HFFc6 (cell line): ENCODE results near the gene SLC35B2. TPM values are rescaled to one million over a fixed set of nuclear protein-coding genes. Genes with fewer than 3 reads are reported as not detected.

Source experiments
- DNase-seq: peaks from one replicate; pipeline ENCODE4 v3.0.0-alpha.2; 2018
- H3K27ac Mint-ChIP-seq: 2 replicates; pipeline ENCODE4 v1.8.0; 2020; ENCODE audit warnings: mild to moderate bottlenecking, mixed read lengths
- H3K27me3 Mint-ChIP-seq: 2 replicates; pipeline ENCODE4 v1.8.0; 2021; ENCODE audit warnings: mild to moderate bottlenecking, moderate library complexity, mixed read lengths; ENCODE audit not compliant: insufficient read depth
- H3K36me3 Mint-ChIP-seq: 2 replicates; pipeline ENCODE4 v1.8.0; 2021; ENCODE audit warnings: low read depth, mixed read lengths
- H3K4me1 Mint-ChIP-seq: 2 replicates; pipeline ENCODE4 v1.8.0; 2020; ENCODE audit warnings: low read depth, mixed read lengths
- H3K4me3 Mint-ChIP-seq: 2 replicates; pipeline ENCODE4 v1.8.0; 2020; ENCODE audit warnings: mild to moderate bottlenecking, moderate library complexity, mixed read lengths
- H3K9me3 Mint-ChIP-seq: 2 replicates; pipeline ENCODE4 v1.8.0; 2020; ENCODE audit warnings: mild to moderate bottlenecking, mixed read lengths
- total RNA-seq, 6 experiments: library from RNA; stranded (reverse); fragmentation: NEBNext Ultra II Directional; extraction: Animal tissue kit (Norgen Biotek cat#: 25700); gene quantifications; 2 replicates in 1 of 6; 3 replicates in 5 of 6; pipeline ENCODE4 v1.2.3, GENCODE V29; 2021
- TF ChIP-seq, protein P1 (sequence below): fragments of 200-600 bp; sonication (generic); IDR thresholded peaks from 2 replicates; pipeline ENCODE4 v1.5.0; 2021; ENCODE audit warnings: antibody characterized with exemption, mild to moderate bottlenecking

The SLC35B2 gene
- total RNA-seq, 6 experiments from 2014 or later: 108 to 132 (median 120) TPM

DNA sequence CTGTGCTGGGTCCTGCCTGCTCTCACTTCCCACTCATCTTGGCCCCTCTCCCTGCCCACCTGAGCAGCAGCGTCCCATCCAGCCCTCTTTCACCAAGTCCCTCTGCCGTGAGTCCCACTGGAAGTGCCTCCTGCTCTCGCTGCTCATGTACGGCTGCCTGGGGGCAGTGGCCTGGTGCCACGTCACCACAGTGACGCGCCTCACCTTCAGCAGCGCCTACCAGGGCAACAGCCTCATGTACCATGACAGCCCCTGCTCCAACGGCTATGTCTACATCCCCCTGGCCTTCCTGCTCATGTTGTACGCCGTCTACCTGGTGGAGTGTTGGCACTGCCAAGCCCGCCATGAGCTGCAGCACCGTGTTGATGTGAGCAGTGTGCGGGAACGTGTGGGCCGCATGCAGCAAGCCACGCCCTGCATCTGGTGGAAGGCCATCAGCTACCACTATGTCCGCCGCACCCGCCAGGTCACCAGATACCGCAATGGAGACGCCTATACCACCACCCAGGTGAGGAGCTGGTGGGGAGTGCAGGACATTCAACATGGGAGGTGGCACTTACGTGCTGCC is 15.8 kb upstream of the SLC35B2 start:
- Mint-ChIP-seq H3K36me3 (no peaks in the 10 kb centered on the region), H3K4me3 (no peak overlapping the region), H3K9me3 (no peaks in the 10 kb centered on the region), H3K27ac (no peak overlapping the region), H3K4me1 (no peaks in the 10 kb centered on the region), H3K27me3 (peaks cover 51% of the 10 kb centered on the region)
- TF ChIP-seq, protein P1, sequence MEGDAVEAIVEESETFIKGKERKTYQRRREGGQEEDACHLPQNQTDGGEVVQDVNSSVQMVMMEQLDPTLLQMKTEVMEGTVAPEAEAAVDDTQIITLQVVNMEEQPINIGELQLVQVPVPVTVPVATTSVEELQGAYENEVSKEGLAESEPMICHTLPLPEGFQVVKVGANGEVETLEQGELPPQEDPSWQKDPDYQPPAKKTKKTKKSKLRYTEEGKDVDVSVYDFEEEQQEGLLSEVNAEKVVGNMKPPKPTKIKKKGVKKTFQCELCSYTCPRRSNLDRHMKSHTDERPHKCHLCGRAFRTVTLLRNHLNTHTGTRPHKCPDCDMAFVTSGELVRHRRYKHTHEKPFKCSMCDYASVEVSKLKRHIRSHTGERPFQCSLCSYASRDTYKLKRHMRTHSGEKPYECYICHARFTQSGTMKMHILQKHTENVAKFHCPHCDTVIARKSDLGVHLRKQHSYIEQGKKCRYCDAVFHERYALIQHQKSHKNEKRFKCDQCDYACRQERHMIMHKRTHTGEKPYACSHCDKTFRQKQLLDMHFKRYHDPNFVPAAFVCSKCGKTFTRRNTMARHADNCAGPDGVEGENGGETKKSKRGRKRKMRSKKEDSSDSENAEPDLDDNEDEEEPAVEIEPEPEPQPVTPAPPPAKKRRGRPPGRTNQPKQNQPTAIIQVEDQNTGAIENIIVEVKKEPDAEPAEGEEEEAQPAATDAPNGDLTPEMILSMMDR: no peak
- DNase-seq: no peak

DNA sequence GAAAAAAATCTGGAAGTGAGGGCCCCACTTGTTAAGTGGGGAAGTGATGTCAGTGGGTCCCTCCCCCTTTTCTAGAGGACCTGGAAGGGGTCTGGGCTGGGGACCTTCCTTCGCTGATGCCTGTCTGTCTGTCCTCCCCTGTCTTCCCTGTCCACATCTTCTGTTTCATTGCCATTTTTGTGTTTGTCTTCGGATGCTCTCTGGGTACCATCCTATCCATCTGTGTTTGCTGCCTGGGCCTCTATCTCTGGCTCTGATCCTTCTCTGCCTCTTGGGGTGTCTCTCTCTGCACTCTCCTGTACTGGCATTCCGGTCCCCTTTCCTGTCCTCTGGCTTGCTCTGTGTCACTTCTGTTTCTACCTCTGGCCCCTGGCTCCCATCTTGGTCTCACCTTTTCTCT is 15.2 kb upstream of the SLC35B2 start:
- Mint-ChIP-seq H3K4me1 (no peaks in the 10 kb centered on the region), H3K36me3 (no peaks in the 10 kb centered on the region), H3K9me3 (no peaks in the 10 kb centered on the region), H3K27ac (no peak overlapping the region), H3K27me3 (peaks cover 46% of the 10 kb centered on the region), H3K4me3 (no peak overlapping the region)
- no peak for DNase-seq
- TF ChIP-seq, protein P1: no peak

DNA sequence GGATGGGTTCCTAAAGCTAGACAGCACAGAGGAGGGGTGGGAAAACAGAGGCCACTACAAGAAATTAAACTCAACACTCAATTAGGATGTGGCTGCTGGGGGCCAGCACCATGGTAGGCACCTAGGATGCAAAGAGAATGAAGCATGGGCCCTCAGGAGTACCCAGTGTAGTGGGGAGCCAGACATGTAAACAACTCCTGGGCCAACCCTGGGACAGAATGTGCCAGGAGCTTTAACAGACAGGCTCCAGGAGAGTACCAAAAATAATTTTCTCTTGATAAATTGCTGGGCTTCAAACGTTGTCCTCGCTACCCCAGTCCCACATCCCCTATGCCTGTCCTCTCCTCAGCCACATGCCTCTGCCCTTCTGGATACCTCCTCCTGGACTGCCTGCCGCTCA is 14.6 kb upstream of the SLC35B2 start:
- TF ChIP-seq, protein P1: no peak
- Mint-ChIP-seq H3K27ac (no peak overlapping the region), H3K9me3 (no peaks in the 10 kb centered on the region), H3K36me3 (no peaks in the 10 kb centered on the region), H3K4me1 (no peaks in the 10 kb centered on the region), H3K27me3 (peaks cover 40% of the 10 kb centered on the region), H3K4me3 (no peak overlapping the region)
- DNase-seq: no peak

DNA sequence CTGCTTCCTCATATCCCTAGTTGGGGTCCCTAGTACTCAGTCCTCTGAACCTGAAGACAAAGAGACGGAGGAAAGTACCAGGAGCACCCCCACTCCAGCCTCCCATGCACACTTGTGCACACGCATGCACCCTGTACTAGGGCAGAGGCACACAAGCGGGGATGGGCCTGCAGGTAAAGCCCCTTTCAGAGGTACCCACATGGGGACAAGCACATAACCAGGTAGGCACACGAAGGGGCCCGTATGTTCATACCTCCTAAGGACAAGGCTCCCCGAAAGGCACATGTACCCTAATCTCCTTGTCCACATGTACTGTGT is 14.0 kb upstream of the SLC35B2 start:
- Mint-ChIP-seq H3K4me3 (no peak overlapping the region; the same call in 1 of the 2 replicates), H3K27me3 (peaks cover 37% of the 10 kb centered on the region), H3K4me1 (no peaks in the 10 kb centered on the region), H3K9me3 (no peaks in the 10 kb centered on the region), H3K36me3 (no peaks in the 10 kb centered on the region), H3K27ac (no peak overlapping the region)
- DNase-seq: no peak
- TF ChIP-seq, protein P1: no peak

DNA sequence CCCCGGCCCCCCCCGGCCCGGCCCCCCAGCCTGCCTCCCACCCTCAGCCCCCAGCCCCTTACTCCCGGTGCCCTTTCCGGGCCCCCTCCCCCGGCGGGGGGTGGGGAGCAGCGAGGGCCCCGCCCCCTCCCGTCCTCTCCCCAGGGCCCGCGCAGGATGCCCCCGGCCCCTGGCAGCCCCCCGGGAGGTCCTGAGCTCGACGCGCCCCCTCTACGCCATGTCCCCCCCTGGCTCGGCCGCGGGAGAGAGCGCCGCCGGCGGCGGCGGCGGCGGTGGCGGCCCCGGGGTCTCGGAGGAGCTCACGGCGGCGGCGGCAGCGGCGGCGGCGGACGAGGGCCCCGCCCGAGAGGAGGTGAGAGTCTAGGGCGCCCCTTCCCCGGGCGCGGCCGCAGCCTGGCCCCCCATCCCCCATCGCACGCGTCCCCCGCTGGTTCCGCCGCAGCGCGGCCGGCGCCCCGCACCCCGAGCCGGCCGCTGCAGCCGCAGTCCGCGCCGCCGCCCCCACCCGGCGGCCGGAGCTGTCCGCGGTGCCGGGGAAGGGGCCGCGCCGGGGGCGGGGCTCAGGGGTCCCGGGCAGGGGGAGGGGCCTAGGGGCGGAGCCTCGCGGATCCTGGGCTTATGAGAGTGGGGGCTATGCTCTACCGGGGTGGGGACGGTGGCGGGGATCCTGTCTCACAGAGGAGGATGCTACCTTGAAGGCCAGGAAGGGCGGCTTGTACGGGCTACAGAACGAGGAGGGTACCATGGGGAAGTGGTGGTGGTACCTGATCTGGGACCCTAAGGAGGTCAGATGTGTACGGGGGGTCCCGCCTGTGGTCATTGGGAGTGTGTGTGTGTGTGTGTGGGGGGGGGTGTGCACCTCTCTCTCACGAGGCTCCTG is 13.4 kb upstream of the SLC35B2 start:
- Mint-ChIP-seq H3K27ac (no peak overlapping the region), H3K9me3 (no peaks in the 10 kb centered on the region), H3K36me3 (no peaks in the 10 kb centered on the region), H3K4me3 (no peak overlapping the region; the same call in 1 of the 2 replicates), H3K27me3 (peaks cover 37% of the 10 kb centered on the region), H3K4me1 (no peaks in the 10 kb centered on the region)
- DNase-seq: no peak
- TF ChIP-seq, protein P1: no peak
